ENCODE data around the gene RBM18.

- TF ChIP-seq MXI1 (conservative IDR thresholded peaks at IDR 0.05; ENCODE audit: poor library complexity, severe bottlenecking) (no peak), CTCF (IDR thresholded peaks at IDR 0.05; ENCODE audit: poor library complexity, severe bottlenecking) (no peak)
Observed at GRCh38 chr9:122220673-122221182, 43.9 kb downstream of the RBM18 start.
